HG03159 (cell line): ENCODE measurements around the gene GFPT2.
A peak's percentile ranks its signal among the peaks of the same experiment; 100 is the strongest.

Experiments used
- ATAC-seq: cut with Tn5 transposase; IDR thresholded peaks from one replicate; pipeline ENCODE4 v1.9.1; 2021; ENCODE audit warnings: mild to moderate bottlenecking, moderate library complexity; ENCODE audit not compliant: unreplicated experiment

Gene GFPT2

GRCh38 chr5:180353980-180354452 is 880 bp upstream of the GFPT2 start:
- ATAC-seq: no peak

GRCh38 chr5:180352116-180353047 is 754 bp downstream of the GFPT2 start:
- ATAC-seq: peak; percentile 3

- no peak for ATAC-seq
These were observed 2.2 kb downstream of the GFPT2 start for GRCh38 chr5:180350711-180351465.

GRCh38 chr5:180350296-180350695 is 2.8 kb downstream of the GFPT2 start:
- ATAC-seq: no peak

- ATAC-seq: no peak
These were observed 3.7 kb downstream of the GFPT2 start for GRCh38 chr5:180349391-180349790.

GRCh38 chr5:180348336-180348735 is 4.8 kb downstream of the GFPT2 start:
- ATAC-seq: no peak

GRCh38 chr5:180347702-180348101 is 5.4 kb downstream of the GFPT2 start:
- ATAC-seq: no peak

GRCh38 chr5:180346358-180346757 is 6.8 kb downstream of the GFPT2 start:
- ATAC-seq: no peak

GRCh38 chr5:180345781-180346180 is 7.4 kb downstream of the GFPT2 start:
- no peak for ATAC-seq

- no peak for ATAC-seq
These were observed 8.0 kb downstream of the GFPT2 start for GRCh38 chr5:180345186-180345585.

- no peak for ATAC-seq
These were observed 8.5 kb downstream of the GFPT2 start for GRCh38 chr5:180344696-180344999.

- no peak for ATAC-seq
These were observed 9.1 kb downstream of the GFPT2 start for GRCh38 chr5:180343831-180344695.

- no peak for ATAC-seq
These were observed 9.9 kb downstream of the GFPT2 start for GRCh38 chr5:180343110-180343830.

GRCh38 chr5:180341595-180341994 is 11.5 kb downstream of the GFPT2 start:
- ATAC-seq: no peak

- ATAC-seq: no peak
These were observed 12.3 kb downstream of the GFPT2 start for GRCh38 chr5:180340856-180341255.

GRCh38 chr5:180339583-180340183 is 13.5 kb downstream of the GFPT2 start:
- ATAC-seq: no peak

- no peak for ATAC-seq
These were observed 15.0 kb downstream of the GFPT2 start for GRCh38 chr5:180338001-180338707.

GRCh38 chr5:180336234-180337020 is 16.7 kb downstream of the GFPT2 start:
- ATAC-seq: no peak
